Gastrocnemius medialis (tissue), 4 donors: ENCODE results near the gene SCN9A. TPM values are rescaled to one million over a fixed set of nuclear protein-coding genes. Genes with fewer than 3 reads are reported as not detected.

Experiments used
- ATAC-seq, 2 donors: fragments of 150-250 bp; one replicate each; pipeline ENCODE4 v1.9.1; 2016
- DNase-seq, 2 donors: peaks; one replicate each; pipeline ENCODE4 v3.0.0-alpha.2; 2019
- H3K27ac ChIP-seq, 4 donors: fragments of 200-600 bp; sonication (generic); 1 replicate in 1 of 4; 2 replicates in 3 of 4; pipeline ENCODE4 v1.5.1; 2016 to 2018; ENCODE audit warnings: mild to moderate bottlenecking in 2 of 4, moderate library complexity in 1 of 4
- H3K27me3 ChIP-seq, 3 donors: fragments of 200-600 bp; sonication (generic) in 2 of 3; 1 replicate in 1 of 3; 2 replicates in 2 of 3; pipeline versions ENCODE4 v1.5.1 to v1.6.0; 2016 to 2019; ENCODE audit warnings: mild to moderate bottlenecking in 1 of 3, moderate library complexity in 1 of 3
- H3K36me3 ChIP-seq, 2 donors: fragments of 200-600 bp; sonication (generic) in 1 of 2; one replicate each; pipeline ENCODE4 v1.5.1; 2017 to 2018
- H3K4me1 ChIP-seq, 2 donors: fragments of 200-600 bp; sonication (generic) in 1 of 2; one replicate each; pipeline ENCODE4 v1.5.1; 2016 to 2017; ENCODE audit warnings: mild to moderate bottlenecking in 2 of 2
- H3K4me3 ChIP-seq, 4 donors: fragments of 200-600 bp; sonication (generic) in 3 of 4; 1 replicate in 1 of 4; 2 replicates in 3 of 4; pipeline ENCODE4 v1.5.1; 2016 to 2019; ENCODE audit warnings: mild to moderate bottlenecking in 2 of 4
- H3K9me3 ChIP-seq, 3 donors: fragments of 200-600 bp; sonication (generic) in 2 of 3; 1 replicate in 1 of 3; 2 replicates in 2 of 3; pipeline ENCODE4 v1.5.1; 2016 to 2019
- CTCF ChIP-seq, 5 experiments: fragments of 450-650 bp in 3 of 5; fragments of 200-600 bp in 2 of 5; sonication (generic) in 2 of 5; IDR thresholded peaks in 4 of 5; conservative IDR thresholded peaks in 1 of 5; 1 replicate in 4 of 5; 2 replicates in 1 of 5; pipeline ENCODE4 v1.5.1; 2016 to 2019; ENCODE audit warnings: antibody characterized with exemption in 5 of 5, mild to moderate bottlenecking in 3 of 5, moderate library complexity in 3 of 5
- POLR2A ChIP-seq, 2 donors: fragments of 450-650 bp; IDR thresholded peaks; one replicate each; pipeline ENCODE4 v1.6.1; 2017; ENCODE audit warnings: antibody characterized with exemption in 2 of 2, mild to moderate bottlenecking in 2 of 2, moderate library complexity in 2 of 2
- in situ Hi-C, 4 donors: fragments of 200-750 bp; cut with MboI; loops; one replicate each; pipeline versions ENCODE4 v1.15.0 to v1.8.0; 2017; ENCODE audit warnings: low sequenced_read_pairs in 4 of 4
- intact Hi-C: fragments of 100-400 bp; cut with DNase I; formaldehyde crosslinking; loops from one replicate; pipeline ENCODE4 v1.15.1; 2023; ENCODE audit warnings: low total_unique reads
- total RNA-seq, 4 donors: library from RNA; depleted of rRNA; stranded (reverse); fragments of >200 nt; gene quantifications; one replicate each; pipeline versions ENCODE4 v1.1.0 to v1.2.3, GENCODE V29; 2016

SCN9A gene
- total RNA-seq, 4 donors from 2014 or later, result 0.10 to 1.1 (median 0.49) TPM

GRCh38 chr2:166240387-166241313 lies 135.1 kb downstream of the SCN9A start:
- ATAC-seq (no peak), DNase-seq (no peak)
- TF ChIP-seq POLR2A (IDR thresholded peaks at IDR 0.05) (no peak), CTCF (IDR thresholded peaks at IDR 0.05 in 4 of 5, conservative IDR thresholded peaks at IDR 0.05 in 1 of 5) (no peak)
- intact Hi-C loops (no loop called here), in situ Hi-C loops (no loop called here)
- H3K27ac ChIP-seq, result no peak overlapping the region
- no peaks in the 10 kb centered on the region for H3K4me1 ChIP-seq
- no peak overlapping the region for H3K4me3 ChIP-seq
- no peaks in the 10 kb centered on the region for H3K36me3 ChIP-seq
- no peaks in the 10 kb centered on the region for H3K27me3 ChIP-seq
- H3K9me3 ChIP-seq, result no peaks in the 10 kb centered on the region

GRCh38 chr2:166239548-166239947 lies 136.2 kb downstream of the SCN9A start:
- H3K9me3 ChIP-seq, result no peaks in the 10 kb centered on the region

GRCh38 chr2:166238176-166238575 lies 137.6 kb downstream of the SCN9A start:
- Histone ChIP-seq H3K4me1 (no peaks in the 10 kb centered on the region), H3K36me3 (no peaks in the 10 kb centered on the region), H3K9me3 (no peaks in the 10 kb centered on the region), H3K27ac (no peak overlapping the region), H3K4me3 (no peak overlapping the region), H3K27me3 (no peaks in the 10 kb centered on the region)
- no peak for TF ChIP-seq POLR2A (IDR thresholded peaks at IDR 0.05)
- TF ChIP-seq CTCF (IDR thresholded peaks at IDR 0.05 in 4 of 5, conservative IDR thresholded peaks at IDR 0.05 in 1 of 5), result no peak
- in situ Hi-C loops (no loop called here), intact Hi-C loops (no loop called here)
- ATAC-seq, result no peak
- DNase-seq, result no peak

More at GRCh38 chr2:166239548-166239947, 136.2 kb downstream of the SCN9A start:
- in situ Hi-C loops (no loop called here), intact Hi-C loops (no loop called here)
- DNase-seq (no peak), ATAC-seq (no peak)
- no peak overlapping the region for H3K27ac ChIP-seq
- H3K36me3 ChIP-seq, result no peaks in the 10 kb centered on the region
- H3K27me3 ChIP-seq, result no peaks in the 10 kb centered on the region
- TF ChIP-seq POLR2A (IDR thresholded peaks at IDR 0.05) (no peak), CTCF (IDR thresholded peaks at IDR 0.05 in 4 of 5, conservative IDR thresholded peaks at IDR 0.05 in 1 of 5) (no peak)
- H3K4me3 ChIP-seq, result no peak overlapping the region
- no peaks in the 10 kb centered on the region for H3K4me1 ChIP-seq

- intact Hi-C loops, result no loop called here
Observed at GRCh38 chr2:166234112-166234846, 141.5 kb downstream of the SCN9A start.

More at GRCh38 chr2:166234112-166234846, 141.5 kb downstream of the SCN9A start:
- H3K4me3 ChIP-seq, result no peak overlapping the region
- H3K4me1 ChIP-seq, result no peaks in the 10 kb centered on the region
- in situ Hi-C loops, result no loop called here
- no peak overlapping the region for H3K27ac ChIP-seq
- no peaks in the 10 kb centered on the region for H3K36me3 ChIP-seq
- TF ChIP-seq CTCF (IDR thresholded peaks at IDR 0.05 in 4 of 5, conservative IDR thresholded peaks at IDR 0.05 in 1 of 5) (no peak), POLR2A (IDR thresholded peaks at IDR 0.05) (no peak)
- DNase-seq (no peak), ATAC-seq (no peak)
- H3K9me3 ChIP-seq, result no peaks in the 10 kb centered on the region
- no peaks in the 10 kb centered on the region for H3K27me3 ChIP-seq
